NCI-H2196 treated with DMSO at 0.1 percent for 48 hours (cell line): ENCODE measurements around the gene LGALS12.

Experiments used
- DNase-seq: peaks from one replicate; lab custom pipeline; 2025; ENCODE audit not compliant: unreplicated experiment; lab: John Stamatoyannopoulos, UW

LGALS12 gene

GRCh38 chr11:63558459-63559157, 52.7 kb downstream of the LGALS12 start:
- DNase-seq, result no peak

- DNase-seq, result no peak
These were observed 54.8 kb downstream of the LGALS12 start for GRCh38 chr11:63560506-63561180.

GRCh38 chr11:63563201-63564055, 57.5 kb downstream of the LGALS12 start, which contains the start of gene PLAAT2:
TSS of gene PLAAT2 (minus strand) at chr11:63563379. CDS start at chr11:63563324, 55 bp downstream.
- DNase-seq, result no peak

GRCh38 chr11:63564056-63564774, 58.3 kb downstream of the LGALS12 start:
- DNase-seq, result no peak

- no peak for DNase-seq
These were observed 59.0 kb downstream of the LGALS12 start for GRCh38 chr11:63564784-63565350.
